Measurements from ENCODE around the gene TMPRSS9. TPM values are rescaled to one million over a fixed set of nuclear protein-coding genes. Genes with fewer than 3 reads are reported as not detected.

The TMPRSS9 gene
- total RNA-seq, 1 experiment from 2014 or later = 0.57 TPM

- TF ChIP-seq CTCF (IDR thresholded peaks at IDR 0.05) (no peak), MYBL2 (CRISPR knock-in tag; IDR thresholded peaks at IDR 0.05) (no peak)
These were observed 25.1 kb downstream of the TMPRSS9 start (continued) for GRCh38 chr19:2385053-2385721.

- H3K4me1 Mint-ChIP-seq = peaks cover 3% of the 10 kb centered on the region; the same call in 1 of the 2 replicates
- CTCF ChIA-PET = interaction anchor here (1.0 to 1.3 kb wide), 2 partner anchors 20 to 97 kb away, joined by 3 to 4 read pairs; no protein-coding TSS in a partner anchor
- TF ChIP-seq NFATC4 (CRISPR knock-in tag; IDR thresholded peaks at IDR 0.05) = no peak
- no peak for TF ChIP-seq ZNF219 (CRISPR knock-in tag; IDR thresholded peaks at IDR 0.05; ENCODE audit: borderline replicate concordance)
- TF ChIP-seq GABPB1 (CRISPR knock-in tag; IDR thresholded peaks at IDR 0.05) = 0 out of 2 replicates have a peak, but pooled peaks have one; percentile 29
- ATAC-seq = no peak
- no peak for DNase-seq (ENCODE audit: low spot score)
- POLR2A ChIA-PET = interaction anchor here (1.5 kb wide), 1 partner anchor 38 kb away, joined by 3 read pairs; no protein-coding TSS in a partner anchor
- H3K4me3 Mint-ChIP-seq = no peak overlapping the region
- H3K9me3 Mint-ChIP-seq = peaks cover 6% of the 10 kb centered on the region
- no peaks in the 10 kb centered on the region for H3K36me3 Mint-ChIP-seq
- peak overlapping the region; percentile 65; the same call in 1 of the 2 replicates for H3K27ac Mint-ChIP-seq
- H3K27me3 Mint-ChIP-seq (ENCODE audit: low read depth) = peaks cover 9% of the 10 kb centered on the region
These were observed 27.6 kb downstream of the TMPRSS9 start for GRCh38 chr19:2387367-2388288.

GRCh38 chr19:2389594-2389993 is 29.5 kb downstream of the TMPRSS9 start:
- ChIA-PET CTCF (interaction anchor here (0.6 kb wide), 1 partner anchor 9 kb away, joined by 5 read pairs; no protein-coding TSS in a partner anchor), POLR2A (no interaction called here)
- no peak for ATAC-seq
- H3K9me3 Mint-ChIP-seq = peaks cover 13% of the 10 kb centered on the region
- no peak for DNase-seq (ENCODE audit: low spot score)
- TF ChIP-seq E2F5 (CRISPR knock-in tag; IDR thresholded peaks at IDR 0.05) = no peak
- no peak for TF ChIP-seq GRHL2 (CRISPR knock-in tag; IDR thresholded peaks at IDR 0.05; ENCODE audit: insufficient replicate concordance, severe bottlenecking)
- TF ChIP-seq NFE2L1 (CRISPR knock-in tag; IDR thresholded peaks at IDR 0.05) = no peak
- peaks cover 9% of the 10 kb centered on the region for H3K27me3 Mint-ChIP-seq (ENCODE audit: low read depth)
- no peak overlapping the region for H3K27ac Mint-ChIP-seq
- peaks cover 3% of the 10 kb centered on the region; the same call in 1 of the 2 replicates for H3K4me1 Mint-ChIP-seq
- no peaks in the 10 kb centered on the region for H3K36me3 Mint-ChIP-seq
- H3K4me3 Mint-ChIP-seq = no peak overlapping the region

- ChIA-PET CTCF (interaction anchor here (0.6 to 1.2 kb wide), 7 partner anchors 16 to 1394 kb away, joined by 3 to 5 read pairs (median 3); no protein-coding TSS in a partner anchor), POLR2A (no interaction called here)
- DNase-seq (ENCODE audit: low spot score) (no peak), ATAC-seq (peak; percentile 39; the same call in 1 of the 2 replicates)
- no peaks in the 10 kb centered on the region for H3K36me3 Mint-ChIP-seq
- peaks cover 7% of the 10 kb centered on the region; the same call in 1 of the 2 replicates for H3K27me3 Mint-ChIP-seq (ENCODE audit: low read depth)
- no peak overlapping the region for H3K4me3 Mint-ChIP-seq
- H3K27ac Mint-ChIP-seq = no peak overlapping the region
- peaks cover 8% of the 10 kb centered on the region for H3K9me3 Mint-ChIP-seq
- no peaks in the 10 kb centered on the region for H3K4me1 Mint-ChIP-seq
- TF ChIP-seq ZNF416 (CRISPR knock-in tag; IDR thresholded peaks at IDR 0.05) (no peak), MAX (CRISPR knock-in tag; IDR thresholded peaks at IDR 0.05) (no peak), SMAD3 (CRISPR knock-in tag; IDR thresholded peaks at IDR 0.05; ENCODE audit: borderline replicate concordance) (no peak), CTCF (IDR thresholded peaks at IDR 0.05) (peak; percentile 79), ZNF396 (CRISPR knock-in tag; IDR thresholded peaks at IDR 0.05; ENCODE audit: borderline replicate concordance) (no peak), ARID4B (CRISPR knock-in tag; IDR thresholded peaks at IDR 0.05; ENCODE audit: borderline replicate concordance) (no peak), ZNF121 (CRISPR knock-in tag; IDR thresholded peaks at IDR 0.05) (no peak), MLX (CRISPR knock-in tag; IDR thresholded peaks at IDR 0.05) (no peak)
These were observed 31.2 kb downstream of the TMPRSS9 start for GRCh38 chr19:2391118-2391725.

Measured in WTC11 (cell line).